ENCODE measurements around the gene RPL41. TPM values are rescaled to one million over a fixed set of nuclear protein-coding genes. Genes with fewer than 3 reads are reported as not detected.

RPL41 gene
- polyA plus RNA-seq, 3 donors: 2,986 to 5,048 (median 3,308) TPM

- H3K36me3 ChIP-seq (replicated peaks in 1 of 2; ENCODE audit: control insufficient read depth in 1 of 2, insufficient read depth in 2 of 2, low read length in 2 of 2): no peaks in the 10 kb centered on the region
- H3K9me3 ChIP-seq (replicated peaks in 1 of 2; ENCODE audit: control insufficient read depth in 1 of 2, insufficient read depth in 1 of 2, low read length in 2 of 2): no peaks in the 10 kb centered on the region
- Mint-ChIP-seq H3K36me3 (peaks cover 7 to 10% of the 10 kb centered on the region in 2 donors), H3K27me3 (ENCODE audit: low read depth in 3 of 3) (peaks cover 0 to 3% (median 2%) of the 10 kb centered on the region in 3 donors), H3K4me1 (peaks cover 41% of the 10 kb centered on the region), H3K27ac (peak overlapping the region in 2 of 7 donors; percentile 35 to 74), H3K9me3 (no peaks in the 10 kb centered on the region), H3K4me3 (no peak overlapping the region)
- DNase-seq: no peak
- no peak overlapping the region for H3K4me2 ChIP-seq (replicated peaks; ENCODE audit: extremely low read depth, low read length, poor library complexity, severe bottlenecking)
- H2AFZ ChIP-seq (ENCODE audit: insufficient read depth, low read depth, low read length, poor library complexity, severe bottlenecking): no peak overlapping the region
- peaks cover 41 to 51% of the 10 kb centered on the region in 2 donors for H3K4me1 ChIP-seq (ENCODE audit: control insufficient read depth in 1 of 2, insufficient read depth in 2 of 2, low read length in 2 of 2)
- no peak overlapping the region for H3K9ac ChIP-seq (ENCODE audit: insufficient read depth, low read length, poor library complexity, severe bottlenecking)
- no CpG with 5 or more reads among the region's 1 CpG for WGBS (ENCODE audit: insufficient coverage)
- intact Hi-C loops (cut with micrococcal nuclease): loop anchor here in 1 of 2 donors (5.0 kb wide), 1 partner anchor 37 kb away; the partner anchor contains the start of genes RPL41 and ZC3H10
- peaks cover 22% of the 10 kb centered on the region for H3K79me2 ChIP-seq (ENCODE audit: insufficient read depth, low read length)
- no peaks in the 10 kb centered on the region for H3K27me3 ChIP-seq (ENCODE audit: control insufficient read depth in 2 of 2, insufficient read depth in 2 of 2, low read length in 2 of 2)
- H3K4me3 ChIP-seq (replicated peaks in 1 of 3; ENCODE audit: low read depth in 2 of 3, low read length in 3 of 3): no peak overlapping the region
- TF ChIP-seq, protein P1, sequence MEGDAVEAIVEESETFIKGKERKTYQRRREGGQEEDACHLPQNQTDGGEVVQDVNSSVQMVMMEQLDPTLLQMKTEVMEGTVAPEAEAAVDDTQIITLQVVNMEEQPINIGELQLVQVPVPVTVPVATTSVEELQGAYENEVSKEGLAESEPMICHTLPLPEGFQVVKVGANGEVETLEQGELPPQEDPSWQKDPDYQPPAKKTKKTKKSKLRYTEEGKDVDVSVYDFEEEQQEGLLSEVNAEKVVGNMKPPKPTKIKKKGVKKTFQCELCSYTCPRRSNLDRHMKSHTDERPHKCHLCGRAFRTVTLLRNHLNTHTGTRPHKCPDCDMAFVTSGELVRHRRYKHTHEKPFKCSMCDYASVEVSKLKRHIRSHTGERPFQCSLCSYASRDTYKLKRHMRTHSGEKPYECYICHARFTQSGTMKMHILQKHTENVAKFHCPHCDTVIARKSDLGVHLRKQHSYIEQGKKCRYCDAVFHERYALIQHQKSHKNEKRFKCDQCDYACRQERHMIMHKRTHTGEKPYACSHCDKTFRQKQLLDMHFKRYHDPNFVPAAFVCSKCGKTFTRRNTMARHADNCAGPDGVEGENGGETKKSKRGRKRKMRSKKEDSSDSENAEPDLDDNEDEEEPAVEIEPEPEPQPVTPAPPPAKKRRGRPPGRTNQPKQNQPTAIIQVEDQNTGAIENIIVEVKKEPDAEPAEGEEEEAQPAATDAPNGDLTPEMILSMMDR (IDR thresholded peaks at IDR 0.05): no peak
- H4K20me1 ChIP-seq (ENCODE audit: insufficient read depth, low read length): peaks cover 7% of the 10 kb centered on the region
- H3K27ac ChIP-seq (ENCODE audit: low read depth in 1 of 2, low read length in 2 of 2): no peak overlapping the region
These were observed 37.9 kb downstream of the RPL41 start for GRCh38 chr12:56154246-56154771.

- H3K4me1 ChIP-seq (ENCODE audit: control insufficient read depth in 1 of 2, insufficient read depth in 2 of 2, low read length in 2 of 2): peaks cover 46 to 56% of the 10 kb centered on the region in 2 donors
- Mint-ChIP-seq H3K36me3 (peaks cover 5 to 8% of the 10 kb centered on the region in 2 donors), H3K4me1 (peaks cover 46% of the 10 kb centered on the region), H3K9me3 (no peaks in the 10 kb centered on the region), H3K27ac (peak overlapping the region in 1 of 7 donors; percentile 45), H3K27me3 (ENCODE audit: low read depth in 3 of 3) (peaks cover 0 to 3% (median 2%) of the 10 kb centered on the region in 3 donors), H3K4me3 (no peak overlapping the region)
- H3K27me3 ChIP-seq (ENCODE audit: control insufficient read depth in 2 of 2, insufficient read depth in 2 of 2, low read length in 2 of 2): no peaks in the 10 kb centered on the region
- no peak overlapping the region for H3K9ac ChIP-seq (ENCODE audit: insufficient read depth, low read length, poor library complexity, severe bottlenecking)
- 100% methylated on average over 3 of the region's 5 CpGs for WGBS (ENCODE audit: insufficient coverage)
- intact Hi-C loops (cut with micrococcal nuclease): loop anchor here in 1 of 2 donors (5.0 kb wide), 1 partner anchor 38 kb away; the partner anchor contains the start of genes RPL41 and ZC3H10
- no peaks in the 10 kb centered on the region for H3K9me3 ChIP-seq (replicated peaks in 1 of 2; ENCODE audit: control insufficient read depth in 1 of 2, insufficient read depth in 1 of 2, low read length in 2 of 2)
- no peak overlapping the region for H3K4me2 ChIP-seq (replicated peaks; ENCODE audit: extremely low read depth, low read length, poor library complexity, severe bottlenecking)
- peaks cover 12% of the 10 kb centered on the region for H4K20me1 ChIP-seq (ENCODE audit: insufficient read depth, low read length)
- H3K36me3 ChIP-seq (replicated peaks in 1 of 2; ENCODE audit: control insufficient read depth in 1 of 2, insufficient read depth in 2 of 2, low read length in 2 of 2): peaks cover under 1 to 2% of the 10 kb centered on the region in 2 donors
- no peak for DNase-seq
- TF ChIP-seq, protein P1 (IDR thresholded peaks at IDR 0.05): no peak
- H3K79me2 ChIP-seq (ENCODE audit: insufficient read depth, low read length): peaks cover 27% of the 10 kb centered on the region
- H2AFZ ChIP-seq (ENCODE audit: insufficient read depth, low read depth, low read length, poor library complexity, severe bottlenecking): no peak overlapping the region
- no peak overlapping the region for H3K4me3 ChIP-seq (replicated peaks in 1 of 3; ENCODE audit: low read depth in 2 of 3, low read length in 3 of 3)
- H3K27ac ChIP-seq (ENCODE audit: low read depth in 1 of 2, low read length in 2 of 2): no peak overlapping the region
These were observed 38.4 kb downstream of the RPL41 start for GRCh38 chr12:56154818-56155217.

All from CD14-positive monocyte (primary cell).